Stimulated activated CD4-positive, alpha-beta T cell treated with anti-CD3 and anti-CD28 coated beads, Interleukin-1b, Interleukin-23, amount 100 ng/mL, for 24 hours (primary cell): ENCODE measurements around the gene KDM3A.
A peak's percentile ranks its signal among the peaks of the same experiment; 100 is the strongest.

Experiments
- DNase-seq, 4 experiments: peaks; one replicate each; pipeline ENCODE4 v3.0.0-alpha.2; 2020; ENCODE audit warnings: low read depth in 4 of 4, low spot score in 1 of 4

The KDM3A gene

DNA sequence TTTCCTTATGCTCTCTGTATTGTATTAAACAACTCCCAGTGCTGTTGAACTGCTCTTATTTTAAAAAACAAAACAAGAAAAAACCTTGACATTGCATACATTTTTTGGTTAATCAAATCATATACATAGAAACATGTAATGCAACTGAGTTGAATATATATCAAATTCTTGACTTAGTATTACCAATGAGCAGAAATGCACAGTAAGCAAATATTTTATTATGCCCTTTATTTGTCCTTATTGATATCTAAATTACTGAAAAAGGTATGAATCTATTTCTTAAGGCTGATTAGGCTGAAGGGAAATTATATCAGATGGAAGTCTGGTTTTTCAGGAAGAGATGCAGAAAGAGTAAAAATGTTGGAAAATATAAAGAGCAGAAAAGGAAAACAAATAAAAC lies 6.9 kb upstream of the KDM3A start:
- DNase-seq, result no peak

DNA sequence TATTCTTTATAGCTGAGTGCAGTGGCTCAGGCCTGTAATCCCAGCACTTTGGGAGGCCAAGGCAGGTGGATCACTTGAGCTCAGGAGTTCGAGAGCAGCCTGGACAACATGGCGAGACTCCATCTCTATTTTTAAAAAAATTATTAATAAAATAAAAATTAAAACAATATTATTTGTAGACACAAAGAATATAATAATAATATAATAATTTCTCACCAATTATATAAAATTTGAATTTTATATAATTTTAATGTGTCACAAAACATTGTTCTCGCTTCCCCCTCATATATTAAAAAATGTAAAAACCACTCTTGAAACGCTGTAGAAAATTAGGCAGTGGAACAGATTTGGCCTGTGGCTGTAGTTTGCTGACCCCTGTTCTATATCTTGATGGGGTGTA lies 5.6 kb upstream of the KDM3A start:
- no peak for DNase-seq

GRCh38 chr2:86436328-86436727 lies 4.8 kb upstream of the KDM3A start:
- DNase-seq, result no peak

GRCh38 chr2:86439879-86440630 lies 1.1 kb upstream of the KDM3A start:
- DNase-seq, result no peak

DNA sequence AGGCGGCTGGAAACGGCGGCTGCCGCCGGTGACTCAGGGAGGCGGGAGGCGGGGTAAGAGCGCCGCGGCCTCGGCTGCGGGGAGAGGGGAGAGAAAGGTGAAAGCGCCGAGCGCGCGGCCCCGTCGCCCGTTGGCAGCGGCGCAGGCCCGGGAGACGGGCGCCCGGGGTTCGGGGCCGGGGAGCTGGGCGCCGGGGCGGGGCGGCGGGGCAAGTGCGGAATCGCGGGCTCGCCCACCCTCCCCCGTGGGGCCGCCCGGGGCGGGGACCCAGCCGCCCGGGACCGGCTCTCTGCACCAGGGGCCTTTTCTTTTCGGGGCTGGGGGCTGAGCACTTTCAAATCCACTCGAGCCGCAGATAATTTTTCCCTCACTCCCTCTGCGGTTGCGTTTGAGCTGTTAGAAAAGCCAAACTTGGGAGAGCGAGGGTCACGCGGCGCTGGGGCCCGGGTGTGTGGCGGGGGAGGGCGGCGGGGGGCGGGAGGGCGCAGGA lies 266 bp downstream of the KDM3A start:
- no peak for DNase-seq

- peak; percentile 28 to 51 (median 39) for DNase-seq
Measured at GRCh38 chr2:86441882-86442641, 891 bp downstream of the KDM3A start.

DNA sequence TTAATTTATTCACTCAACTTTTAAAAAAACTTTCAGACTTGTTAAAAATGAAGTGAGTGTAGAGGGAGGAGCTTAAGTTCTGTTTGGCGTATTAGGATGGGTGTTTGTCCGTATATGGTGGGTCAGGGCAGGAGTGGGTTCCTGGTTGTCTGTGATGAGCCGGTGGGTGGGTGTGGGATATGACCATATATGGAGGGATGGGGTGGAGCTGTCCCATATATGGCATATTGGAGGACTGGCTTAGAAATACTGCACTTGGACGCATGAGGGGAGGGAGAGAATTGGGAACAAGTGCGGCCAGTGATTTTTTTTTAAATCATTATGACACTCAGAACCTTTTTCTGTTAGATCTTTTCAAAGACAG lies 1.5 kb downstream of the KDM3A start:
- DNase-seq, result peak; percentile 31 to 74 (median 50)

GRCh38 chr2:86443631-86444350 lies 2.6 kb downstream of the KDM3A start:
- no peak for DNase-seq

GRCh38 chr2:86445436-86445835 lies 4.3 kb downstream of the KDM3A start:
- no peak for DNase-seq

GRCh38 chr2:86446060-86446459 lies 4.9 kb downstream of the KDM3A start:
- no peak for DNase-seq

DNA sequence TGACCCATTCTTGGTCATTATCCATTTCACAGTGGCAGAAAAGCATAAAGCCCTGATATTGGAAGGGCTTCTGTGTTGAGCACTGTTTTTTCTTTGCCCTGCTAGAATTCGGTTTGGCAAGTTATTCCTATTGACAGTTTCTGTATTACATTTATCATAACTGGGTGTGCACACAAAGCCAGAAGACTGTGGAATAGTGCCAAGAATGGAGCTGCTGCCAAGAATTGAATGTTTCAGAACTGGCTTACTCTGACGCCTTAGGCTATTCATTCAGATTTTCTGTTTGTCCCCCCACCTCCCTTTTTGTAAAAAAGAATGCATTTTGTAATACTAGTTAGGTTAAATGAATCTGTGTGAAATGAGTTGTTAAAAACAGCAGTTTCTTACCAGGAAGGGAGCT lies 12.7 kb downstream of the KDM3A start:
- DNase-seq, result no peak

- no peak for DNase-seq
Measured at GRCh38 chr2:86454238-86454637, 13.1 kb downstream of the KDM3A start.

DNA sequence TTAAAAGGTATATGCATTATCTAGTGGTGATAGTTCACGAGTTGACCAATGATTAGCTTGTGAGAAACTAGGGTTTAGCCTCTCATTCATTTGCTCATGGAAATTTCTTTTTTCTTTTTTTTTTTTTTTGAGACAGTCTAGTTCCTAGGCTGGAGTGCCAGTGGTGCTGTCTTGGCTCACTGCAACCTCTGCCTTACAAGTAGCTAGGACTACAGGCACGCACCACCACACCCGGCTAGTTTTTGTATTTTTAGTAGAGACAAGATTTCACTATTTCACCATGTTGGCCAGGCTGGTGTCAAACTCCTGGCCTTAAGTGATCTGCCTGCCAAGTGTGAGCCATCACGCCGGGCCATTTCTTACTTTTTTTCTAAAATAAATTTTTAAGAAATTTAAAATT lies 14.0 kb downstream of the KDM3A start:
- no peak for DNase-seq

DNA sequence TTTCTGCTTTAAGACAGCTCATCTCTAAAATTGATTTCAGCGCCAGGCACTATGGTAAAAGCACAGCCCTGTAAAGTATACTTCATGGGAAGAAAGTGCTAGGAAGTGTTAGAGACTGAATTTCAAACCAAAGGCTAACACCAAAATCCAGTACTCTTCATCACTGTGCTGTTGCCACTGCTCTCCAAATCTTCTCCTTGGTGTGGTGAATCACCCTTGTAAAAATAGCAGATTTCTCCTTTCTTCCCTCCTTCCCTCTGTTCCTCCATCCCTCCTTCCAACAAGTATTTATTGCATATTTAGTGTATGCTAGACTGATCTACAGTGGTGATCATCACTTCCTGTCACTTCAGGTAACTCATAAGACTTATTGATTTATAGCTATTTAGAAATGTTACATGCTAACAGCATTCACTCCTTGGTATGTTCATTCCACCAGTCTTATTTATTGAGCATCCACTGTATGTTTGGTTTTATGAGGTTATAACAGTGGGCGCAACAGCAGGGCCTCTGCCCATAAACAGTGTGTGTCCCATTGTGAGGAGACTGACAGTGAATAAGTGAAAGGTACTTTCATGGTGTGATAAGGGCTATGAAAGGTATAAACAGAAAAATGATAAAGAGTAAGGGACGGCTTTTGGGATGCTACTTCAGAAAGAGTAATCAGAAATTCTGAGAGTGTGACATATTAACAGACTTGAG lies 20.0 kb downstream of the KDM3A start:
- no peak for DNase-seq

GRCh38 chr2:86464652-86465051 lies 23.5 kb downstream of the KDM3A start:
- no peak for DNase-seq

- DNase-seq, result no peak
Measured at GRCh38 chr2:86466306-86466705, 25.1 kb downstream of the KDM3A start.

DNA sequence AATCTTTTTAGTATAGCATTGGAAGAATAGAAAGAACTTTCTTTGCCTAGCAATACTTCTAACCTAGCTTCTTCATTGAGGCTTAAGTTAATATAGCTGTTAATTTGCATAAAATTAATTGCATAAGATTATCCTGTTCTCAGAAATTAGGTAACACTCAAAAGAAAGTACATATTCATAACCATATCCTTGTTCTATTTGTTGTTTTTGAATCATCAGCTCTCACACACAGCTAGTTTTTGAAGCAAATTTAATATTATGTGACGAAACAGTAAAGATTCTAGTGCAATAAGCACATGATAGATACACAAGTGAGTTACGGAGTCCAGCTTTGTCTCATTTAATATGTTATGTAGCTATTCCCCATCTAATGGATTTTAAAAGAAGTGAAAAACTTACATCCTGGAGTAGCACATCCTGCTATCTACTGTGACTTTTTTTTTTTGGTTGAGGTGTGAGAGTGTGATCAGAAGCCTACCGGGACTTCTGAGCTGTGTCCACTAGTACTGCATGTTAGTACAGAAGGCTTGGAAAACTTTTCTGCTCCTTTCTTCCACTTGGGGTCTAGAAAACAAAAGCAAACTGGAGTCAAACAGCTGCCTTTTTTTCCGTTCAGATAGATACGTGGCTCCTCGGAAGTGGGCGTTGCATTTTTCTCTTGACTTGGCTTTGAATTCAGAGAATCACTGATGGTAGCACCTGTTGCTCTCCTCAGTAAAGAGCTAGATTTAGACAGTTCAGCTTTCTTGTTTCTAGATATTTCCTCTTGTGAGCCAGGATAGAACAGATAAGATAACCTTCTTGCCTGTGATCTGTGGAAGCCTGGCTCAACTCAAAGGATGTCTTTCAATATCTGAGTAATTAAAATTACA lies 27.2 kb downstream of the KDM3A start:
- no peak for DNase-seq

GRCh38 chr2:86470890-86471289 lies 29.7 kb downstream of the KDM3A start:
- DNase-seq, result no peak

DNA sequence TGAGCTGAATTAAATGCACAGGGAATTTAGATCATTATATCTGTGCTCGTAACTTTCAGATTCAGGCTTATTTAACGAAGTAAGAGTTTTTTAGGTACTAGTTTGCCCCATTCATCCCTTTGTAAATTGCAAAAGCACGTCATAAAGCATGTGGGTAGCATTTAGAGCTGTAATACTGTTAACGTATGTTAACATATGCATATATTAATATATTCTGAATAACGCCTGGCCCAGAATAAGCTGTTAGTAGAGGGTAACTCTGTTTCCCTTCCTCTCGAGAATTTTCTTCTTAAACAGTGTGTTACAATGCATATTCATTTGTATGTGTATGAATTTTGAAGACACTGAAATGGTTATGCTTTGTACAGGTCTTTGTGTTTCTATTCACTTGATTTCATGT lies 30.5 kb downstream of the KDM3A start:
- no peak for DNase-seq

GRCh38 chr2:86476092-86476491 lies 34.9 kb downstream of the KDM3A start:
- no peak for DNase-seq
